Transverse colon (tissue), 4 donors: ENCODE results near the gene CLDN8. TPM values are rescaled to one million over a fixed set of nuclear protein-coding genes. Genes with fewer than 3 reads are reported as not detected.

Experiments used
- DNase-seq: peaks from one replicate; pipeline ENCODE4 v3.0.0-alpha.2; 2019
- H3K27ac ChIP-seq, 4 donors: fragments of 200-600 bp; sonication (generic); 2 replicates each; pipeline ENCODE4 v1.5.1; 2016 to 2018; ENCODE audit warnings: inconsistent platforms in 4 of 4
- H3K27me3 ChIP-seq: fragments of 200-600 bp; sonication (generic); 2 replicates; pipeline ENCODE4 v1.5.1; 2017; ENCODE audit warnings: inconsistent platforms
- H3K36me3 ChIP-seq, 4 donors: fragments of 200-600 bp; sonication (generic); 2 replicates each; pipeline ENCODE4 v1.5.1; 2017 to 2019; ENCODE audit warnings: inconsistent platforms in 4 of 4
- H3K4me1 ChIP-seq, 4 donors: fragments of 200-600 bp; sonication (generic); 2 replicates each; pipeline ENCODE4 v1.5.1; 2017 to 2020; ENCODE audit warnings: inconsistent platforms in 4 of 4
- H3K4me3 ChIP-seq, 4 donors: fragments of 200-600 bp; sonication (generic); 1 replicate in 1 of 4; 2 replicates in 3 of 4; pipeline versions ENCODE4 v1.5.1 to v1.6.1; 2017 to 2019; ENCODE audit warnings: inconsistent platforms in 4 of 4
- H3K9me3 ChIP-seq, 2 donors: fragments of 200-600 bp; sonication (generic); 2 replicates each; pipeline ENCODE4 v1.5.1; 2017 to 2019; ENCODE audit warnings: inconsistent platforms in 2 of 2
- EP300 ChIP-seq: sonication (generic); formaldehyde crosslinking; IDR thresholded peaks from one replicate; pipeline ENCODE4 v1.6.1; 2017; ENCODE audit warnings: antibody characterized with exemption, low read depth
- POLR2A ChIP-seq: fragments of 450-650 bp; IDR thresholded peaks from one replicate; pipeline ENCODE4 v1.6.1; 2016; ENCODE audit warnings: antibody characterized with exemption, mild to moderate bottlenecking, moderate library complexity
- POLR2AphosphoS5 ChIP-seq, 3 donors: sonication (generic); formaldehyde crosslinking; IDR thresholded peaks; one replicate each; pipeline ENCODE4 v1.6.1; 2016; ENCODE audit warnings: antibody characterized with exemption in 3 of 3
- WGBS, 2 donors: methylation state at CpG; one replicate each; pipeline ENCODE4 v1.1.5; 2018; ENCODE audit warnings: low coverage in 1 of 2; 5-methylcytosine and 5-hydroxymethylcytosine counted together
- in situ Hi-C, 4 donors: fragments of 200-750 bp; cut with MboI; loops; one replicate each; pipeline versions ENCODE4 v1.15.0 to v1.15.1; 2017; ENCODE audit warnings: low sequenced_read_pairs in 3 of 4, low pct_ligation_motif_present in 1 of 4, low pct_unique_long_range_greater_than_20kb in 1 of 4
- intact Hi-C: fragments of 100-400 bp; cut with DNase I; formaldehyde crosslinking; loops from one replicate; pipeline ENCODE4 v1.15.1; 2023; ENCODE audit warnings: low total_unique reads
- total RNA-seq, 4 donors: library from RNA; depleted of rRNA; stranded (reverse); fragments of >200 nt; gene quantifications; one replicate each; pipeline ENCODE4 v1.1.0, GENCODE V29; 2016
- TF ChIP-seq, protein P1 (sequence below), 5 experiments: fragments of 200-600 bp in 3 of 5; fragments of 450-650 bp in 2 of 5; sonication (generic) in 3 of 5; IDR thresholded peaks; 1 replicate in 2 of 5; 2 replicates in 3 of 5; pipeline ENCODE4 v1.5.1; 2016 to 2017; ENCODE audit warnings: antibody characterized with exemption in 5 of 5, inconsistent platforms in 3 of 5, mild to moderate bottlenecking in 2 of 5, moderate library complexity in 1 of 5

Gene CLDN8
- total RNA-seq, 4 donors from 2014 or later: 13.5 to 107 (median 33.2) TPM

DNA sequence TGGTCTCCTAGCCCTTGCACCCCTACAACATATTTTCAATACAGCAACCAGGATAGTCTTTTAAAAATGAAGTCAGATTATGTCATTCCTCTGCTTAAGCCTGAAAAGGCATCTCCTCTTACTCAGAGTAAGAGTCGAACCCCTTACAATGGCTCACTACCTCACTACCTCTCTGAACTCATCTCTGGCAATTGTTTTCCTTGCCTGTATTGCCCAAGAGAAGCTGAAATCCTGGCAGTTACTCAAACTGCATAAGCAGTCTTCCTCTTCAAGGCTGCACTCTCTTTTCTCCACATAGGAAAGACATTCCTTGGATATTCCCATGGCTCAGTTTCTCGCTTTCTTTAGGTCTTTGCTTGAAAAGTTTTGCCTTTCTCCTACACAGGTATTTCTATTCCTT, 22.7 kb downstream of the CLDN8 start:
- DNase-seq: no peak
- Histone ChIP-seq H3K27me3 (no peaks in the 10 kb centered on the region), H3K36me3 (no peaks in the 10 kb centered on the region), H3K4me1 (peaks cover 0 to 13% (median 2%) of the 10 kb centered on the region in 4 donors), H3K27ac (no peak overlapping the region), H3K4me3 (no peak overlapping the region), H3K9me3 (no peaks in the 10 kb centered on the region)
- no peak for TF ChIP-seq POLR2AphosphoS5 (IDR thresholded peaks at IDR 0.05)
- TF ChIP-seq POLR2A: no peak
- no peak for TF ChIP-seq EP300
- TF ChIP-seq, protein P1, sequence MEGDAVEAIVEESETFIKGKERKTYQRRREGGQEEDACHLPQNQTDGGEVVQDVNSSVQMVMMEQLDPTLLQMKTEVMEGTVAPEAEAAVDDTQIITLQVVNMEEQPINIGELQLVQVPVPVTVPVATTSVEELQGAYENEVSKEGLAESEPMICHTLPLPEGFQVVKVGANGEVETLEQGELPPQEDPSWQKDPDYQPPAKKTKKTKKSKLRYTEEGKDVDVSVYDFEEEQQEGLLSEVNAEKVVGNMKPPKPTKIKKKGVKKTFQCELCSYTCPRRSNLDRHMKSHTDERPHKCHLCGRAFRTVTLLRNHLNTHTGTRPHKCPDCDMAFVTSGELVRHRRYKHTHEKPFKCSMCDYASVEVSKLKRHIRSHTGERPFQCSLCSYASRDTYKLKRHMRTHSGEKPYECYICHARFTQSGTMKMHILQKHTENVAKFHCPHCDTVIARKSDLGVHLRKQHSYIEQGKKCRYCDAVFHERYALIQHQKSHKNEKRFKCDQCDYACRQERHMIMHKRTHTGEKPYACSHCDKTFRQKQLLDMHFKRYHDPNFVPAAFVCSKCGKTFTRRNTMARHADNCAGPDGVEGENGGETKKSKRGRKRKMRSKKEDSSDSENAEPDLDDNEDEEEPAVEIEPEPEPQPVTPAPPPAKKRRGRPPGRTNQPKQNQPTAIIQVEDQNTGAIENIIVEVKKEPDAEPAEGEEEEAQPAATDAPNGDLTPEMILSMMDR (IDR thresholded peaks at IDR 0.05): no peak
- in situ Hi-C loops: no loop called here
- WGBS, 2 donors: 79 to 88% methylated on average over 2 of the region's 2 CpGs
- intact Hi-C loops: no loop called here

DNA sequence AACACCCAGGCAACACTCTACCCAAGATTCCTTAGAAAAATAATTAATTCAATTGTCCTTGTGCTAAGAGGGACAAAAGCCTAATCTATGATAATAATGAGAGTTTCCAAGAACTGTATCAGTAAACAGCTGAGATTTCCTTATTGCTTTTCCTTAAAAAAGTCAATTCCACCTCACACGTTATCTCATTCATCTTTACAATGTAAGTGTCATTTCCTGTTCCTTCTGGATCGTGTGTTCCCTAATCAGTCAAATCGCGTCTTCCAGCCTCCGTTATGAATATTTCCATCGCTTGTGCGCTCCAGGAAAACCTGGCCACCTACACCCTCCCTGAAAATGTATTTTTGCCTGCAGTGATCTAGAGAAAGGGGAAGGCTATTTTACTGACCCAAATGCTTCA, 25.3 kb downstream of the CLDN8 start:
- Histone ChIP-seq H3K27ac (no peak overlapping the region), H3K9me3 (no peaks in the 10 kb centered on the region), H3K36me3 (no peaks in the 10 kb centered on the region), H3K27me3 (no peaks in the 10 kb centered on the region), H3K4me1 (peaks cover 0 to 13% (median 4%) of the 10 kb centered on the region in 4 donors), H3K4me3 (no peak overlapping the region)
- in situ Hi-C loops (no loop called here), intact Hi-C loops (no loop called here)
- WGBS, 2 donors: 39 to 51% methylated on average over 7 of the region's 7 CpGs
- DNase-seq: no peak
- TF ChIP-seq POLR2A (no peak), EP300 (no peak), POLR2AphosphoS5 (IDR thresholded peaks at IDR 0.05) (no peak)
- TF ChIP-seq, protein P1 (IDR thresholded peaks at IDR 0.05): no peak

DNA sequence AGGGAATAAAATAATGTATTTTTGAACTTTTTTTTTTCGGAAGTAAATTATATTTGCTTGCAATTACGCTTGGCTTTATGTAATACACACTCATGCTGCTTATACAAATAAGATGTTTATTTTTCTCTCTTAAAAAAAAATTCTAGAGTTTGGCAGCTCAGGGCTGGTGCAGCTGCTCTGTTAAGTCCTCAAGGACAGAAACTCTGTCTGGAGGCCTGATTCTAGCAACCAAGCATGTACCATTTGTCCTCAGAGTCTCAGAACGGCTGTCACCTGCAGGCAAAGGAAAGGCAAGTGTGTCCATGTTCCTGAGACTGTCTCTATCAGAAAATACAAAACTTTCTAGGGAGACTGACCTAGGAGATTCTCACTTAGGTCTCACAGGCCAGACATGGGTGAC, 26.1 kb downstream of the CLDN8 start:
- no peak for DNase-seq
- H3K4me3 ChIP-seq: no peak overlapping the region
- no peaks in the 10 kb centered on the region for H3K36me3 ChIP-seq
- no peak overlapping the region for H3K27ac ChIP-seq
- H3K27me3 ChIP-seq: no peaks in the 10 kb centered on the region
- TF ChIP-seq POLR2AphosphoS5 (IDR thresholded peaks at IDR 0.05) (no peak), POLR2A (no peak), EP300 (no peak)
- TF ChIP-seq, protein P1 (IDR thresholded peaks at IDR 0.05): no peak
- WGBS, 2 donors: 50 to 54% methylated on average over 2 to 3 of the region's 3 CpGs
- intact Hi-C loops (no loop called here), in situ Hi-C loops (no loop called here)
- no peaks in the 10 kb centered on the region for H3K9me3 ChIP-seq
- H3K4me1 ChIP-seq: peaks cover 0 to 13% (median 4%) of the 10 kb centered on the region in 4 donors

- TF ChIP-seq, protein P1 (IDR thresholded peaks at IDR 0.05): no peak
- TF ChIP-seq POLR2A (no peak), POLR2AphosphoS5 (IDR thresholded peaks at IDR 0.05) (no peak), EP300 (no peak)
- Histone ChIP-seq H3K4me1 (peaks cover 0 to 9% (median 2%) of the 10 kb centered on the region in 4 donors), H3K36me3 (no peaks in the 10 kb centered on the region), H3K9me3 (no peaks in the 10 kb centered on the region), H3K4me3 (no peak overlapping the region), H3K27ac (peak overlapping the region in 1 of 4 donors; percentile 7), H3K27me3 (no peaks in the 10 kb centered on the region)
- in situ Hi-C loops (no loop called here), intact Hi-C loops (no loop called here)
- peak; percentile 19 for DNase-seq
- 61% methylated on average over 2 of the region's 2 CpGs for WGBS, 2 donors
Measured at GRCh38 chr21:30186242-30186641, 29.7 kb downstream of the CLDN8 start.
